Karpas-422 (cell line): ENCODE data around the gene ABCG1. TPM values are rescaled to one million over a fixed set of nuclear protein-coding genes. Genes with fewer than 3 reads are reported as not detected.
A peak's percentile ranks its signal among the peaks of the same experiment; 100 is the strongest.
"Not testable (repeated sequence)": the region's sequence is repeated elsewhere in the genome, so short reads cannot be mapped to it uniquely, and the experiment has no call there.

Experiments
- DNase-seq: peaks from one replicate; pipeline ENCODE4 v3.0.0-alpha.2; 2015
- H2AFZ ChIP-seq: fragments of 200-600 bp; sonication (generic); 2 replicates; pipeline ENCODE4 v1.6.1; 2014; ENCODE audit warnings: antibody characterized with exemption, low read length, mixed read lengths
- H3K27ac ChIP-seq: fragments of 200-600 bp; sonication (generic); 2 replicates; pipeline ENCODE4 v1.5.1; 2014; ENCODE audit warnings: mild to moderate bottlenecking, low read length, moderate library complexity
- H3K27me3 ChIP-seq: fragments of 200-600 bp; sonication (generic); 2 replicates; pipeline ENCODE4 v1.6.1; 2014; ENCODE audit warnings: low read length, mixed read lengths
- H3K36me3 ChIP-seq: fragments of 200-600 bp; sonication (generic); 2 replicates; pipeline ENCODE4 v1.6.1; 2014; ENCODE audit warnings: low read length, mixed read lengths; ENCODE audit not compliant: insufficient read depth
- H3K4me1 ChIP-seq: fragments of 200-600 bp; sonication (generic); 2 replicates; pipeline ENCODE4 v1.6.1; 2014; ENCODE audit warnings: mild to moderate bottlenecking, low read length, mixed read lengths
- H3K4me2 ChIP-seq: fragments of 200-600 bp; sonication (generic); 2 replicates; pipeline ENCODE4 v1.6.1; 2014; ENCODE audit warnings: low read length, low read depth, mild to moderate bottlenecking; ENCODE audit not compliant: poor library complexity, severe bottlenecking
- H3K4me3 ChIP-seq: fragments of 200-600 bp; sonication (generic); 2 replicates; pipeline ENCODE4 v1.5.1; 2014; ENCODE audit warnings: mild to moderate bottlenecking, antibody characterized with exemption, low read length, mixed read lengths
- H3K79me2 ChIP-seq: fragments of 200-600 bp; sonication (generic); 2 replicates; pipeline ENCODE4 v1.6.1; 2014; ENCODE audit warnings: mild to moderate bottlenecking, low read length, mixed read lengths
- H3K9ac ChIP-seq: fragments of 200-600 bp; sonication (generic); 2 replicates; pipeline ENCODE4 v1.6.0; 2014; ENCODE audit warnings: low read length
- H3K9me2 ChIP-seq: fragments of 200-600 bp; sonication (generic), shearing (Covaris generic); replicated peaks from 2 replicates; pipeline ENCODE4 v1.6.0; 2014; ENCODE audit warnings: mild to moderate bottlenecking, low read length, moderate library complexity; ENCODE audit not compliant: insufficient read depth
- H3K9me3 ChIP-seq: fragments of 300-700, 200-600 bp; sonication (generic); 2 replicates; pipeline ENCODE4 v1.6.1; 2014; ENCODE audit warnings: low read length, mixed read lengths
- H4K20me1 ChIP-seq: fragments of 200-600 bp; sonication (generic); 2 replicates; pipeline ENCODE4 v1.6.1; 2014; ENCODE audit warnings: mild to moderate bottlenecking, antibody characterized with exemption, low read length, low read depth; ENCODE audit not compliant: insufficient read depth
- total RNA-seq: library from RNA; depleted of rRNA; stranded (reverse); fragments of >200 nt; shearing (Covaris generic); gene quantifications from 2 replicates; pipeline ENCODE4 v1.2.3, GENCODE V29; 2014; ENCODE audit warnings: low replicate concordance

Gene ABCG1
- total RNA-seq, 1 experiment from 2014 or later: not detected

- no peaks in the 10 kb centered on the region for H4K20me1 ChIP-seq
- no peak overlapping the region for H3K27ac ChIP-seq
- no peak overlapping the region for H3K4me3 ChIP-seq
- H3K79me2 ChIP-seq: no peaks in the 10 kb centered on the region
- no peaks in the 10 kb centered on the region for H3K27me3 ChIP-seq
- H2AFZ ChIP-seq: no peak overlapping the region
- H3K9ac ChIP-seq: no peak overlapping the region
- H3K9me2 ChIP-seq: no peaks in the 10 kb centered on the region
- no peaks in the 10 kb centered on the region for H3K4me1 ChIP-seq
- H3K9me3 ChIP-seq: no peaks in the 10 kb centered on the region
- no peak for DNase-seq
- no peaks in the 10 kb centered on the region for H3K36me3 ChIP-seq
- no peak overlapping the region for H3K4me2 ChIP-seq
Measured at GRCh38 chr21:42179316-42179715, 39.6 kb upstream of the ABCG1 start.

- not testable (repeated sequence) for H3K4me1 ChIP-seq, H3K9me2 ChIP-seq, H3K9me3 ChIP-seq, H3K27ac ChIP-seq, H3K79me2 ChIP-seq, H4K20me1 ChIP-seq, DNase-seq, H3K27me3 ChIP-seq, H3K4me3 ChIP-seq, H3K36me3 ChIP-seq, H2AFZ ChIP-seq, H3K9ac ChIP-seq, H3K4me2 ChIP-seq
Measured at GRCh38 chr21:42180001-42180400, 38.9 kb upstream of the ABCG1 start.

- Histone ChIP-seq H3K27ac (no peak overlapping the region), H3K27me3 (no peaks in the 10 kb centered on the region), H3K36me3 (no peaks in the 10 kb centered on the region), H3K4me2 (no peak overlapping the region), H2AFZ (no peak overlapping the region), H3K4me1 (no peaks in the 10 kb centered on the region; the same call in 1 of the 2 replicates), H3K9me2 (no peaks in the 10 kb centered on the region), H3K4me3 (no peak overlapping the region), H3K9ac (no peak overlapping the region), H3K79me2 (no peaks in the 10 kb centered on the region), H4K20me1 (no peaks in the 10 kb centered on the region), H3K9me3 (no peaks in the 10 kb centered on the region)
- DNase-seq: no peak
Measured at GRCh38 chr21:42182713-42183371, 36.1 kb upstream of the ABCG1 start.

- Histone ChIP-seq H3K4me1 (peaks cover 6% of the 10 kb centered on the region), H3K9me2 (no peaks in the 10 kb centered on the region), H3K9me3 (no peaks in the 10 kb centered on the region), H3K4me3 (no peak overlapping the region), H3K9ac (no peak overlapping the region), H3K4me2 (no peak overlapping the region), H3K79me2 (no peaks in the 10 kb centered on the region), H4K20me1 (no peaks in the 10 kb centered on the region), H3K27ac (no peak overlapping the region), H2AFZ (no peak overlapping the region), H3K27me3 (no peaks in the 10 kb centered on the region), H3K36me3 (no peaks in the 10 kb centered on the region)
- DNase-seq: no peak
Measured at GRCh38 chr21:42183374-42184266, 35.3 kb upstream of the ABCG1 start.

- Histone ChIP-seq H3K4me1 (peaks cover 10% of the 10 kb centered on the region), H3K4me3 (no peak overlapping the region), H3K9me3 (no peaks in the 10 kb centered on the region), H3K9ac (no peak overlapping the region), H3K4me2 (no peak overlapping the region), H4K20me1 (no peaks in the 10 kb centered on the region), H3K36me3 (no peaks in the 10 kb centered on the region), H3K27ac (no peak overlapping the region), H3K27me3 (no peaks in the 10 kb centered on the region), H2AFZ (no peak overlapping the region), H3K79me2 (no peaks in the 10 kb centered on the region), H3K9me2 (no peaks in the 10 kb centered on the region)
- no peak for DNase-seq
Measured at GRCh38 chr21:42186591-42186990, 32.3 kb upstream of the ABCG1 start.

GRCh38 chr21:42187976-42188653 lies 30.8 kb upstream of the ABCG1 start:
- no peak overlapping the region for H3K9ac ChIP-seq
- H3K4me1 ChIP-seq: peaks cover 10% of the 10 kb centered on the region
- peak overlapping the region; percentile 38; the same call in 1 of the 2 replicates for H2AFZ ChIP-seq
- DNase-seq: peak; percentile 62
- H3K27me3 ChIP-seq: no peaks in the 10 kb centered on the region
- no peaks in the 10 kb centered on the region for H3K9me3 ChIP-seq
- no peak overlapping the region for H3K27ac ChIP-seq
- H3K36me3 ChIP-seq: no peaks in the 10 kb centered on the region
- no peaks in the 10 kb centered on the region for H4K20me1 ChIP-seq
- H3K79me2 ChIP-seq: no peaks in the 10 kb centered on the region
- H3K9me2 ChIP-seq: no peaks in the 10 kb centered on the region
- no peak overlapping the region for H3K4me3 ChIP-seq
- no peak overlapping the region for H3K4me2 ChIP-seq

- Histone ChIP-seq H2AFZ (peak overlapping the region; percentile 38; the same call in 1 of the 2 replicates), H3K9me2 (no peaks in the 10 kb centered on the region), H3K9ac (no peak overlapping the region), H3K4me3 (no peak overlapping the region), H3K9me3 (no peaks in the 10 kb centered on the region), H3K27ac (no peak overlapping the region), H3K4me1 (peaks cover 10% of the 10 kb centered on the region), H4K20me1 (no peaks in the 10 kb centered on the region), H3K36me3 (no peaks in the 10 kb centered on the region), H3K27me3 (no peaks in the 10 kb centered on the region), H3K79me2 (no peaks in the 10 kb centered on the region), H3K4me2 (no peak overlapping the region)
- no peak for DNase-seq
Measured at GRCh38 chr21:42188663-42189062, 30.3 kb upstream of the ABCG1 start.

GRCh38 chr21:42189431-42189830 lies 29.5 kb upstream of the ABCG1 start:
- Histone ChIP-seq H3K9me3 (no peaks in the 10 kb centered on the region), H3K4me3 (no peak overlapping the region), H3K4me2 (no peak overlapping the region), H3K27ac (no peak overlapping the region), H2AFZ (no peak overlapping the region), H3K4me1 (peaks cover 10% of the 10 kb centered on the region), H3K9me2 (no peaks in the 10 kb centered on the region), H3K27me3 (no peaks in the 10 kb centered on the region), H3K36me3 (no peaks in the 10 kb centered on the region), H3K9ac (no peak overlapping the region), H3K79me2 (no peaks in the 10 kb centered on the region), H4K20me1 (no peaks in the 10 kb centered on the region)
- no peak for DNase-seq
